Prostate gland (tissue), 2 donors: Measurements from ENCODE around the gene CELF1.

Source experiments
- POLR2A ChIP-seq: fragments of 450-650 bp; IDR thresholded peaks from one replicate; pipeline ENCODE4 v1.6.1; 2016; ENCODE audit warnings: antibody characterized with exemption, mild to moderate bottlenecking
- POLR2AphosphoS5 ChIP-seq: sonication (generic); formaldehyde crosslinking; IDR thresholded peaks from one replicate; pipeline ENCODE4 v1.6.1; 2017; ENCODE audit warnings: antibody characterized with exemption
- TF ChIP-seq, protein P1 (sequence below), 4 experiments: fragments of 200-600 bp in 2 of 4; fragments of 450-650 bp in 2 of 4; sonication (generic) in 2 of 4; IDR thresholded peaks; 1 replicate in 3 of 4; 2 replicates in 1 of 4; pipeline ENCODE4 v1.5.1; 2016 to 2019; ENCODE audit warnings: antibody characterized with exemption in 4 of 4, mild to moderate bottlenecking in 2 of 4, moderate library complexity in 2 of 4

DNA sequence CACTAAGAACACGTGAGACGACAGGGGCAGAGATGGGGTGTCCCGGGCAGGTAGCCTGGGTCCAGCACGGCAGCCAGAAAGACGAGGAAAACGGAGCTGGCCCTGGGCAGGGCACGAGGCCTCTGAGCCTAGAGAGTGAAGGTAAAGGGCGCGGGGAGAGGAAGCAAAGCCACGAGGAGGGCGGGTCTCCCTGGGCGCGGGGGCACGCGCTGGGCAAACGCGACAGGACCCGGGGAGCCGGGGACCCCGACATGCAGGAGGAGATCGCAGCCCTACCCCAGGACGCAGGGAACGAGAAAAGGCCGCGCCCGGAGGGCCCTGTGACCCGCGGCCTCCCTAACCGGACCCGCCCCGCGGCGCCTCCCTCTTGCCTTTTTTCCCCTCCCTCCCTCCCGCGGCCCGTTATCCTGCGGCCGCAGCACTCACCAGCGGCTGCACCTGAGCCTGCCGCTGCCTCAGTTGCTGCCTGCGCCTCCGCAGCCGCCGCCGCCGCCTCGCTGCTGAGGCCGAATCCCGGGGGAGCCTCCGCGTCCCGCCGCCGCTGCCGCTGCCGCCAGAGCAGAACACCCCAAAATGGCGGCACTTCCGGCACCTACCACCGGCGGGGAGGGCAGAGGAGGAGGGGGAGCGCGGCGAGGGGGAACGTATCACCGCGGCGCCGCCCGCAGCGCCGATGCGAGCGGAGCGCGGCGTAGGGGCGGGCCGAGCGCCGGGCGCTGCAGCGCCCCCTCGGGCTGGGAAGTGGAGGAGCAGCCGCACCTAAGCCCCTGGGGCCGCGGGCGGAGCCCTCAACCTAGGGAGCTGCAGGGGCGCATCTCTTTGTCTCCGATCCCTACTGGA is at the start of gene CELF1:
- TF ChIP-seq, protein P1, sequence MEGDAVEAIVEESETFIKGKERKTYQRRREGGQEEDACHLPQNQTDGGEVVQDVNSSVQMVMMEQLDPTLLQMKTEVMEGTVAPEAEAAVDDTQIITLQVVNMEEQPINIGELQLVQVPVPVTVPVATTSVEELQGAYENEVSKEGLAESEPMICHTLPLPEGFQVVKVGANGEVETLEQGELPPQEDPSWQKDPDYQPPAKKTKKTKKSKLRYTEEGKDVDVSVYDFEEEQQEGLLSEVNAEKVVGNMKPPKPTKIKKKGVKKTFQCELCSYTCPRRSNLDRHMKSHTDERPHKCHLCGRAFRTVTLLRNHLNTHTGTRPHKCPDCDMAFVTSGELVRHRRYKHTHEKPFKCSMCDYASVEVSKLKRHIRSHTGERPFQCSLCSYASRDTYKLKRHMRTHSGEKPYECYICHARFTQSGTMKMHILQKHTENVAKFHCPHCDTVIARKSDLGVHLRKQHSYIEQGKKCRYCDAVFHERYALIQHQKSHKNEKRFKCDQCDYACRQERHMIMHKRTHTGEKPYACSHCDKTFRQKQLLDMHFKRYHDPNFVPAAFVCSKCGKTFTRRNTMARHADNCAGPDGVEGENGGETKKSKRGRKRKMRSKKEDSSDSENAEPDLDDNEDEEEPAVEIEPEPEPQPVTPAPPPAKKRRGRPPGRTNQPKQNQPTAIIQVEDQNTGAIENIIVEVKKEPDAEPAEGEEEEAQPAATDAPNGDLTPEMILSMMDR (IDR thresholded peaks at IDR 0.05), result peak; percentile 88 to 97 (median 92)
- TF ChIP-seq POLR2A (peak; percentile 60), POLR2AphosphoS5 (peak; percentile 57)
